NB4 (cell line): ENCODE results near the gene KRT5.
"Not testable (repeated sequence)": the region's sequence is repeated elsewhere in the genome, so short reads cannot be mapped to it uniquely, and the experiment has no call there.

Experiments used
- CTCF ChIP-seq: IDR thresholded peaks from one replicate; pipeline ENCODE4 v1.5.1; 2012; ENCODE audit warnings: low read depth, low read length
- MAX ChIP-seq: IDR thresholded peaks from 2 replicates; pipeline ENCODE4 v1.6.1; 2011; ENCODE audit warnings: low read depth, low read length
- MYC ChIP-seq: IDR thresholded peaks from 2 replicates; pipeline ENCODE4 v1.6.1; 2011; ENCODE audit warnings: low read depth, low read length
- POLR2A ChIP-seq: IDR thresholded peaks from 2 replicates; pipeline ENCODE4 v1.6.1; 2011; ENCODE audit warnings: mild to moderate bottlenecking; ENCODE audit not compliant: insufficient read length; ENCODE audit errors: extremely low read depth

GRCh38 chr12:52491495-52491894 is 28.7 kb downstream of the KRT5 start:
- TF ChIP-seq CTCF, MAX, POLR2A, MYC: not testable (repeated sequence)
